HFF-Myc (cell line): ENCODE data around the gene RPUSD4.

Experiments
- DNase-seq: peaks from one replicate; pipeline ENCODE4 v3.0.0-alpha.2; 2011; ENCODE audit warnings: low read depth; ENCODE audit errors: extremely low read depth
- H3K4me3 ChIP-seq: replicated peaks from 2 replicates; pipeline ENCODE4 v1.5.1; 2011; ENCODE audit warnings: low read depth, mild to moderate bottlenecking, control low read depth, low read length
- CTCF ChIP-seq: IDR thresholded peaks from 2 replicates; pipeline ENCODE4 v1.5.1; 2012; ENCODE audit warnings: mild to moderate bottlenecking, low read depth, low read length, control low read depth; ENCODE audit errors: missing control alignments

Gene RPUSD4

GRCh38 chr11:126214441-126214840, 3.0 kb upstream of the RPUSD4 start:
- DNase-seq, result no peak
- no peak for TF ChIP-seq CTCF
- no peak overlapping the region for H3K4me3 ChIP-seq

GRCh38 chr11:126212089-126212660, 725 bp upstream of the RPUSD4 start:
- H3K4me3 ChIP-seq, result peak overlapping the region; percentile 93
- DNase-seq, result no peak
- no peak for TF ChIP-seq CTCF

- TF ChIP-seq CTCF, result no peak
- DNase-seq, result no peak
- H3K4me3 ChIP-seq, result peak overlapping the region; percentile 93
These were observed 597 bp downstream of the RPUSD4 start for GRCh38 chr11:126210871-126211235.

GRCh38 chr11:126207896-126208295, 3.6 kb downstream of the RPUSD4 start:
- no peak for TF ChIP-seq CTCF
- no peak for DNase-seq
- H3K4me3 ChIP-seq, result no peak overlapping the region

GRCh38 chr11:126205359-126205758, 6.1 kb downstream of the RPUSD4 start:
- no peak overlapping the region for H3K4me3 ChIP-seq
- TF ChIP-seq CTCF, result no peak
- DNase-seq, result no peak

GRCh38 chr11:126202646-126203359, 8.6 kb downstream of the RPUSD4 start:
- no peak for TF ChIP-seq CTCF
- H3K4me3 ChIP-seq, result no peak overlapping the region
- no peak for DNase-seq
